ENCODE results near the gene FUT2. TPM values are rescaled to one million over a fixed set of nuclear protein-coding genes. Genes with fewer than 3 reads are reported as not detected.

FUT2 gene
- total RNA-seq, 1 experiment from 2014 or later, result not detected

DNA sequence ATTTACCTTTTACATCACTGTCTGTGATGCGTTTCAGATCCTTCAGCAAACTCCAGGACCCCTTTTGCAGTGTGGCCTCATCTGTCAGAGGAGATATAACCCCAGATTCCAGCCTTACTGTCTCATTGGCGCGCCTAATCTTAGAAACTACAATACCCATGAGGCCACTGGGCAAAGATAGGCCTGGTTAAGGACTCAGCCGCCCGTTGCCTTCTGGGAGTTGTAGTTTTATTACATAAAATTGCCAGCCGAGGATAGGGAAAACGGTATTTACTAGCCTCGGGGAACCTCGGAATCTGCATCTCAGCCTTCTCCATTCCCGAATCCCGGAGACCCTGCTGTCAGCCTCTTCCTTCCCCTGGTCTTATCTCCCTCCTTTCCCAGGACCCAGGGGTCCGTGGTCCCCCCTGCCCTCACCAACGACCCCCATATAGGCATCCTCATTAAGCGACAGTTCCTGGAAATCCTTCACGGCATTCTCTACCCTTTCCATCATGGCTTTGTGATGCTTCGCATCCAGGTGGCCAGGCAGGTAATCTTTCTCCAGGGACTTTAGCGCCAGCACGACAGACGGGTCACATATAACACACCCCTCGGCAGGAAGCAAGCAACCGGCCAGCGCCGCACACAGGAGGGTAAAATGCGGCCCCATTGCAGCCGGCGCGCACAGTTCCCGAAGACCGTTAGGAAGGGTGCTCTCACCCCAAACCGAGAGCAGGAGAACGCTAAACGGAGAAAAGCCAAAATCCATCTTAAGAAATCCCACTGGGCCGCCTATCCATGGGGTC is 49.6 kb downstream of the FUT2 start:
- Histone ChIP-seq H3K79me2 (ENCODE audit: low read length) (no peaks in the 10 kb centered on the region), H3K4me1 (ENCODE audit: low read length) (no peaks in the 10 kb centered on the region), H4K20me1 (ENCODE audit: insufficient read depth, low read depth, low read length) (no peaks in the 10 kb centered on the region), H3K9ac (ENCODE audit: low read length) (no peak overlapping the region), H3K9me3 (ENCODE audit: low read length) (no peaks in the 10 kb centered on the region), H3K36me3 (ENCODE audit: insufficient read depth, low read length) (no peaks in the 10 kb centered on the region), H3K4me2 (ENCODE audit: low read depth, low read length, poor library complexity, severe bottlenecking) (no peak overlapping the region), H2AFZ (ENCODE audit: low read length) (no peak overlapping the region), H3K27me3 (ENCODE audit: low read length) (no peaks in the 10 kb centered on the region), H3K27ac (ENCODE audit: low read length) (no peak overlapping the region), H3K9me2 (replicated peaks; ENCODE audit: insufficient read depth, low read length) (no peaks in the 10 kb centered on the region), H3K4me3 (ENCODE audit: low read length) (no peak overlapping the region)
- peak; percentile 92 for DNase-seq

DNA sequence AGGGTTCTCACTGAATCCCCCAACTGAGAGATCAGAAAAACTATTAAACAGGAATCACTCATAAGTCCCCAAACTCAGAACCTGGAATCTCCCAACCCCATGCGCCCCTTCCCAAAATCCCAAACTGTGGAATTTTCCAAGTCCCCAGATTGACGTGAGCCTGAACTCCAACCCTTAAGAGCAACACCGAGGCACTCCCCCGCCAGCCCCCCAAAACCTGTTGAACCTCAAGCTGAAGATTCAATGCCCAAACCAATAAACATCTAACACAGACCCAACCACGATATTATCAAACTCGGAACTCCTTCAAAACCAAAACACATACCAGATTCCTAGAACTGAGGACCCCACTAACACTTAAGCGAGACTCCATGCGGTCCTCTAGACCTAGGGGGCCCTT is 50.3 kb downstream of the FUT2 start:
- no peaks in the 10 kb centered on the region for H3K27me3 ChIP-seq (ENCODE audit: low read length)

DNA sequence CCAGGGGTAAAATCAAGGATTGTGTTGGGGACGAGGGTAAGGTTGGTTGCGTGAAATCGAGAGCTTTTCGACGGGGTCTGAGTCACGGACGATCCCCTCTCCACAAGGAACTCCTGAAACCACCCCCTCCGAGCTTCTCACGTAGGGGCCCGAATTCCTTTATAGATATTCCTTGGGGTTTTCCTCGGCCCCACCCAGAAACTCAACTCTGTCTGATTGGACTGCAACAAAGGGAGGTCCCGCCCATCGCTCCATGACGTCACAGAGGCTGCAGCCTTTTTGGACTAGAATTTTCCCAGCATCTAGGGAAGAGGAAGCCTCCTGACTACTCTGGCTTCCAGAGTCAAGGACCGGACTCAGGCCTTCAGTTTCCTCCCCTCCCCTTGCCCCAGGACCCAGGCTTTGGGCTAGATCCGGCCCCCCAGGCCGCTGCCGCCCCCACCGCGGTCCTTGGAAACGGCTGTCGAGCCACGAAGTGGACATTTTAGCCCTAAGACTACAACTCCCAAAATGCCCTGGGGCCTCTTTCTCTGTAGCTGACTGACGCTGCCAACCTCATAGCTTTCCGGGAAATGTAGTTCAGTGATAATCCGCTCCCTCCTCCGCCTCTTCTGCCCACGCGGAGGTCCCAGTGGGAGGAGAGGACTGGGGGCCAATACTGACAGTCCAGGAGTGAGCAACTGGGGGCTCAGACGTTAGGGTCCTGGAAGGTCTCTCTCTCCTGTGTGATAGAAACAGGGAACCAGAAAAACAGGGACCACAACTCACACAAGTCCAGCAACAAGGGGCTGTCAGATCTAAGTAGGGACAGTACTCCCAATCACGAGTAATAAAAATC is 51.2 kb downstream of the FUT2 start, which contains the start of gene IZUMO1:
Gene IZUMO1, minus strand, starts transcription at position 172 of the 838 bp plus-strand sequence. CDS start 1,050 bp downstream, outside the sequence.
- Histone ChIP-seq H3K79me2 (ENCODE audit: low read length) (no peaks in the 10 kb centered on the region), H3K9ac (ENCODE audit: low read length) (no peak within 1 kb of the TSS), H4K20me1 (ENCODE audit: insufficient read depth, low read depth, low read length) (no peaks in the 10 kb centered on the region), H3K36me3 (ENCODE audit: insufficient read depth, low read length) (no peaks in the 10 kb centered on the region), H2AFZ (ENCODE audit: low read length) (peak within 1 kb of the TSS; percentile 74; the same call in 1 of the 2 replicates), H3K9me2 (replicated peaks; ENCODE audit: insufficient read depth, low read length) (no peaks in the 10 kb centered on the region), H3K4me1 (ENCODE audit: low read length) (no peaks in the 10 kb centered on the region), H3K4me3 (ENCODE audit: low read length) (peak within 1 kb of the TSS; percentile 31; the same call in 1 of the 2 replicates), H3K9me3 (ENCODE audit: low read length) (no peaks in the 10 kb centered on the region), H3K4me2 (ENCODE audit: low read depth, low read length, poor library complexity, severe bottlenecking) (peak within 1 kb of the TSS; percentile 45), H3K27ac (ENCODE audit: low read length) (no peak within 1 kb of the TSS), H3K27me3 (ENCODE audit: low read length) (no peaks in the 10 kb centered on the region)
- DNase-seq, result peak; percentile 87

More for the DNA sequence above, 50.3 kb downstream of the FUT2 start:
- H2AFZ ChIP-seq (ENCODE audit: low read length), result no peak overlapping the region
- no peak overlapping the region for H3K4me2 ChIP-seq (ENCODE audit: low read depth, low read length, poor library complexity, severe bottlenecking)
- no peaks in the 10 kb centered on the region for H4K20me1 ChIP-seq (ENCODE audit: insufficient read depth, low read depth, low read length)
- no peak overlapping the region for H3K9ac ChIP-seq (ENCODE audit: low read length)
- H3K36me3 ChIP-seq (ENCODE audit: insufficient read depth, low read length), result no peaks in the 10 kb centered on the region
- H3K4me1 ChIP-seq (ENCODE audit: low read length), result no peaks in the 10 kb centered on the region
- DNase-seq, result no peak
- no peaks in the 10 kb centered on the region for H3K9me3 ChIP-seq (ENCODE audit: low read length)
- no peak overlapping the region for H3K27ac ChIP-seq (ENCODE audit: low read length)
- H3K9me2 ChIP-seq (replicated peaks; ENCODE audit: insufficient read depth, low read length), result no peaks in the 10 kb centered on the region
- H3K4me3 ChIP-seq (ENCODE audit: low read length), result no peak overlapping the region
- H3K79me2 ChIP-seq (ENCODE audit: low read length), result no peaks in the 10 kb centered on the region

DNA sequence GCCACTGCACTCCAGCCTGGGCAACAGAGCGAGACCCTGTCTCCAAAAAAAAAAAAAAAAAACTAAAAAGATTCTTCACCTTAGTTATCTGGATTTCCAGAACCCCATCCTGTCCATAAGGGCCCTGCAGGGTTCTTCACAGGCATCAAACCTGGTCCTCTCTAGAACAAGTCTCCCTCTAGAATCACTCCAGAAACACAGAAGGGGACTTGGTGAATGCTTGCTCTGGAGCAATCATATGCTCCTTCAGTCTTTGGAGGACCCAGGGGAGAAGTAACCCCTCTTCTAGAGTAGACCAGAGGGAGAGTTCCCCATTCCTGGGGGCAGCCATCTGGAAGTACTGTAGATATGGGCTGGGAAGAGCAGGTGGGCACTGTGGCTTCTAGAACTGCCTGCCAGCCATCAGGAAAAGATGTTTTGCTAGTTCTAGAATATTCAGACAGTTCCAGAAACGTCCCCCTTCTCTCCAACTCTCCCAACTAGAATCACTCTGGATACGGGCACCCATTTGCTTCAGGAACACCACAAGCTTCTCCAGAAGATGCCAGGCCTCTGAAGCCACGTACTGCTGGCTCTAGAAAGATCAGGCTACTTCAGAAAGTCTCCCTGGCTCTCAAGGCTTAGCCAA is 53.9 kb downstream of the FUT2 start:
- Histone ChIP-seq H3K79me2 (ENCODE audit: low read length) (no peaks in the 10 kb centered on the region), H3K4me3 (ENCODE audit: low read length) (no peak overlapping the region), H3K4me2 (ENCODE audit: low read depth, low read length, poor library complexity, severe bottlenecking) (no peak overlapping the region), H3K9ac (ENCODE audit: low read length) (no peak overlapping the region), H3K27me3 (ENCODE audit: low read length) (no peaks in the 10 kb centered on the region), H3K9me2 (replicated peaks; ENCODE audit: insufficient read depth, low read length) (no peaks in the 10 kb centered on the region), H3K9me3 (ENCODE audit: low read length) (no peaks in the 10 kb centered on the region), H3K4me1 (ENCODE audit: low read length) (no peaks in the 10 kb centered on the region), H2AFZ (ENCODE audit: low read length) (no peak overlapping the region), H4K20me1 (ENCODE audit: insufficient read depth, low read depth, low read length) (no peaks in the 10 kb centered on the region), H3K36me3 (ENCODE audit: insufficient read depth, low read length) (no peaks in the 10 kb centered on the region), H3K27ac (ENCODE audit: low read length) (no peak overlapping the region)
- no peak for DNase-seq

DNA sequence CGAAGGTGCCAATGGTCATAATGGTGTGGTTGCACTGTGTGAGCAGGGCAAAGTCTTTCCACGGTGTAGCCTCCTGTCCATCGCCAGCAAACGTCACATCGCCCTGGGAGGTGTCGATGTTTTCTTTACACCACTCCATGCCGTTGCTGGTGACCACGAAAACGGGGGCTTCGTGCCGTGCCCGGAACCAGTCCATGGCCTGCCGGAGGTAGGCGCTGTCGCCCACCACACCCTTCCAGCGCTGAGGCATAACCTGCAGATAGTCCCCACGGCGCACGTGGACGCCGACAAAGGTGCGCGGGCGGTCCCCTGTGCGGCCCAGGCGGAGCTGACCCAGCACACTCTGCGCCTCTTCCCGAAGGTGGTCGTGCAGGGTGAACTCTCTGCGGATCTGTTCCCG is 54.6 kb downstream of the FUT2 start:
- Histone ChIP-seq H3K4me3 (ENCODE audit: low read length) (no peak overlapping the region), H3K4me1 (ENCODE audit: low read length) (no peaks in the 10 kb centered on the region), H3K4me2 (ENCODE audit: low read depth, low read length, poor library complexity, severe bottlenecking) (no peak overlapping the region), H4K20me1 (ENCODE audit: insufficient read depth, low read depth, low read length) (no peaks in the 10 kb centered on the region), H3K27me3 (ENCODE audit: low read length) (no peaks in the 10 kb centered on the region), H3K36me3 (ENCODE audit: insufficient read depth, low read length) (no peaks in the 10 kb centered on the region), H3K9me3 (ENCODE audit: low read length) (no peaks in the 10 kb centered on the region), H2AFZ (ENCODE audit: low read length) (no peak overlapping the region), H3K9ac (ENCODE audit: low read length) (no peak overlapping the region), H3K27ac (ENCODE audit: low read length) (no peak overlapping the region), H3K79me2 (ENCODE audit: low read length) (no peaks in the 10 kb centered on the region), H3K9me2 (replicated peaks; ENCODE audit: insufficient read depth, low read length) (no peaks in the 10 kb centered on the region)
- no peak for DNase-seq

DNA sequence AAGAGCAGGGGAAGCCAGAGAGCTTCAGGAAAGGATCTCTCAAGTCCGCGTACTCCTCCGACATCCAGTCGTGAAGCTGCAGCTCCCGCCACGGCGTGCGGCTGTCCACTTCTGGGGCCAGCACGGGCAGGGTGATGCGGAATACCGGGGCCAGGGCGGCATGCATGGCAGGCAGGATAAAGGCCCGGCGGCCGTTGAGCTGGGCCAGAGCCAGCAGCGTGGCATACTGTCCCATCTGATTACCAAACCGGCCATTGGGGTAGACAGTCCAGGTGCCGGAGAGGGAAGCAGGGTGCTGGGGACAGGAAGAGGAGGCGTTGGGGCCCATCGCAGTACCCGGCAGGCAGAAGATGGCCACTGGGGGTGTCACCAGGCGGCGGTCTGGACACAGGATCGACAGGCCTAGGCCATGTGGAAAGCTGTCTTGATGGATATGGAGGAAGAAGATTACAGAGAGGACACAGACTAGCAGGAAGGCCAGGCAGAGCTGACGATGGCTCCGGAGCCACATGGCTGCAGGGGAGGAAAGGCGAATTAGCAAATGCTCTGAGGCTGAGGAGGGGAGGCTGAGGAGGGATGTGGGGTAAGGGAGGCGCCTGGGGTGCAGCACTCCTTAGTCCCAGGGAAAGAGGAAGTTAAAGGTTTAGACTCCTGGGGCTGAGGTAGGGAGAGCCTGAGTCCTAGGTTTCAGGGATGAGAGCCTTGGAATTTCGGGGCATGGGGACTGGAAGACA is 55.2 kb downstream of the FUT2 start:
- Histone ChIP-seq H3K27ac (ENCODE audit: low read length) (no peak overlapping the region), H3K4me2 (ENCODE audit: low read depth, low read length, poor library complexity, severe bottlenecking) (no peak overlapping the region), H3K27me3 (ENCODE audit: low read length) (no peaks in the 10 kb centered on the region), H3K4me1 (ENCODE audit: low read length) (no peaks in the 10 kb centered on the region), H3K9ac (ENCODE audit: low read length) (no peak overlapping the region), H3K9me2 (replicated peaks; ENCODE audit: insufficient read depth, low read length) (no peaks in the 10 kb centered on the region), H3K4me3 (ENCODE audit: low read length) (no peak overlapping the region), H3K79me2 (ENCODE audit: low read length) (no peaks in the 10 kb centered on the region), H3K36me3 (ENCODE audit: insufficient read depth, low read length) (no peaks in the 10 kb centered on the region), H3K9me3 (ENCODE audit: low read length) (no peaks in the 10 kb centered on the region), H2AFZ (ENCODE audit: low read length) (no peak overlapping the region), H4K20me1 (ENCODE audit: insufficient read depth, low read depth, low read length) (no peaks in the 10 kb centered on the region)
- DNase-seq, result no peak

DNA sequence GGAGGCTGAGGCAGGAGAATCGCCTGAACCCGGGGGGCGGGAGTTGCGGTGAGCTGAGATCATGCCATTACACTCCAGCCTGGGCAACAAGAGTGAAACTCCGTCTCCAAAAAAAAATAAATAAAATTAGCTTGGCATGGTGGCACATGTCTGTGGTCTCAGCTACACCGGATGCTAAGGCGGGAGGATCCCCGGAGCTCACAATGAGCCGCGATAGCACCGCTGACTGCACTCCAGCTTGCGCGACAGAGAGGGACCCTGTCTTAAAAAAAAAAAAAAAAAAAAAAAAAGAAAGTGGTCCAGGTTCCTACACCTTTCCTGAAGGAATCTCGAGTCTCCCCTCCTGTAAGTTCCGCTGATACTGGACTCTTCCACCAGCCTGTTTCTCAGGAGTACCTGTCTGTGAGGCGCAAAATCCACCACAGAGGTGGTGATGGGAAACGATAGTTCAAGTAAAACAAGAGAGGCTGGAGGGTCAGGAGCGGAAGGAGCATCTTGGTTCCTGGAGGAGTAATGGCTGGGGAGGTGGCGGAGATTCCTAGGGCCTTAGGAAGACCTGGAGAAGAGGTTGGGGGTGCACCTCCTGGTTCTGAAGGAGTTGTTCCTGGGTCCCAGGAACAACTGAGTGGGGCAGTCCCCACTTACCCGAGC is 56.2 kb downstream of the FUT2 start:
- no peak for DNase-seq
- no peak overlapping the region for H3K4me2 ChIP-seq (ENCODE audit: low read depth, low read length, poor library complexity, severe bottlenecking)
- H3K36me3 ChIP-seq (ENCODE audit: insufficient read depth, low read length), result no peaks in the 10 kb centered on the region
- H3K79me2 ChIP-seq (ENCODE audit: low read length), result no peaks in the 10 kb centered on the region
- no peaks in the 10 kb centered on the region for H3K4me1 ChIP-seq (ENCODE audit: low read length)
- no peak overlapping the region for H2AFZ ChIP-seq (ENCODE audit: low read length)
- no peak overlapping the region for H3K27ac ChIP-seq (ENCODE audit: low read length)
- H3K9ac ChIP-seq (ENCODE audit: low read length), result no peak overlapping the region
- no peaks in the 10 kb centered on the region for H3K9me2 ChIP-seq (replicated peaks; ENCODE audit: insufficient read depth, low read length)
- H4K20me1 ChIP-seq (ENCODE audit: insufficient read depth, low read depth, low read length), result no peaks in the 10 kb centered on the region
- no peak overlapping the region for H3K4me3 ChIP-seq (ENCODE audit: low read length)
- H3K27me3 ChIP-seq (ENCODE audit: low read length), result no peaks in the 10 kb centered on the region
- H3K9me3 ChIP-seq (ENCODE audit: low read length), result no peaks in the 10 kb centered on the region

All from Karpas-422 (cell line).